HG03097 (cell line): Measurements from ENCODE around the gene TTC27.
"Not testable (repeated sequence)": the region's sequence is repeated elsewhere in the genome, so short reads cannot be mapped to it uniquely, and the experiment has no call there.

Experiments
- ATAC-seq: cut with Tn5 transposase; IDR thresholded peaks from one replicate; pipeline ENCODE4 v1.9.1; 2021; ENCODE audit not compliant: unreplicated experiment, low FRiP score

Gene TTC27

GRCh38 chr2:32718752-32719151 lies 90.9 kb downstream of the TTC27 start:
- no peak for ATAC-seq

GRCh38 chr2:32719430-32719829 lies 91.6 kb downstream of the TTC27 start:
- ATAC-seq, result no peak

- ATAC-seq, result no peak
Measured at GRCh38 chr2:32719933-32720716, 92.3 kb downstream of the TTC27 start.

GRCh38 chr2:32720771-32721170 lies 92.9 kb downstream of the TTC27 start:
- no peak for ATAC-seq

GRCh38 chr2:32721376-32721775 lies 93.5 kb downstream of the TTC27 start:
- ATAC-seq, result no peak

DNA sequence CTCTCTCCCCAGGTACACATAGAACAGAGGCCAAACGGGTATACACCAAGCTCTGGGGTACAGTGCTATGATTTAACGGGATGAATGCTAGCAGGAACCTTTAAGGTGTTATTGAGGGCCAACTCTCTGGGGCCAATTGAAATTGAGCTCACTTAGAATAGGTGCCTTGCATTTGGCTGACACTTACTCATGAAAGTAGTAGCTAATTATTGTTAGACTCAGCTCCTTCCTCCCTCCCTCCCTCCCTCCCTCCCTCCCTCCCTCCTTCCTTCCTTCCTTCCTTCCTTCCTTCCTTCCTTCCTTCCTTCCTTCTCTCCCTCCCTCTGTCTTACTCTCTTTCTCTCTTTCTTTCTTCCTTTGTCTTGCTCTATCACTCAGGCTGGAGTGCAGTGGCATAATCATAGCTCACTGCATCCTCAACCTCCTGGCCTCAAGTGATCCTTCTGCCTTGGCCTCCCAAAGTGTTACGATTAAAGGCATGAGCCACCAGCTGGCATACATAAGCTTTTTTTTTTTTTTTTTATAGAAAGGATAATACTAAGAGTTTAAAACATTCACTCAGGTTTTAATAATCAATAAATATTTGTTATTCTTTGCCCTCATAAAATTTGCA lies 95.7 kb downstream of the TTC27 start:
- no peak for ATAC-seq

DNA sequence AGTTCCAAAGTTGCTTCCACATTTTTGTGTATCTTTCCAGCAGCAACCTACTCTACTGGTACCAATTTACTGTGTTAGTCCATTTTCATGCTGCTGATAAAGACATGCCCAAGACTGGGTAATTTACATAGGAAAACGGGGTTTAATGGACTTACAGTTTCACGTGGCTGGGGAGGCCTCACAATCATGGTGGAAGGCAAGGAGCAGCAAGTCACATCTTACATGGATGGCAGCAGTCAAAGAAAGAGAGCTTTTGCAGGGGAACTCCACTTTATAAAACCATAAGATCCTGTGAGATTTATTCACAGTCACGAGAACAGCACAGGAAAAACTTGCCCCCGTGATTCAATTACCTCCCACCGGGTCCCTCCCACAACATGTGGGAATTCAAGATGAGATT lies 98.8 kb downstream of the TTC27 start:
- ATAC-seq, result not testable (repeated sequence)

GRCh38 chr2:32727157-32727556 lies 99.3 kb downstream of the TTC27 start:
- ATAC-seq, result no peak

DNA sequence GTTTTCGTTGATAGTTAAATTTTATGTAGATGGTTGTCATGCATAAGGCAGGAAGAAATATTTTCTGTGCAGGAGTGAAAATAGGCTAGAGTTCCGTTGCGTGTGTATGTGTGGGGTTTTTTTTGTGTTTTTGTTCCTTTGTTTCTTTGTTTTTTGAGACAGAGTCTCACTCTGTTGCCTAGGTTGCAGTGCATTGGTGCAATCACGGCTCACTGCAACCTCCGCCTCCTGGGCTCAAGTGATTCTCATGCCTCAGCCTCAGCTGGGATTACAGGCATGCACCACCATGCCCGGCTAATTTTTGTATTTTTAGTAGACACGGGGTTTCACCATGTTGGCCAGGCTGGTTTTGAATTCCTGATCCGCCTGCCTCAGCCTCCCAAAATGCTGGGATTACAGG lies 103.1 kb downstream of the TTC27 start:
- ATAC-seq, result not testable (repeated sequence)

- ATAC-seq, result no peak
Measured at GRCh38 chr2:32732120-32732519, 104.3 kb downstream of the TTC27 start.

- no peak for ATAC-seq
Measured at GRCh38 chr2:32732912-32733472, 105.1 kb downstream of the TTC27 start.

- ATAC-seq, result no peak
Measured at GRCh38 chr2:32735348-32735747, 107.5 kb downstream of the TTC27 start.

GRCh38 chr2:32738939-32739338 lies 111.1 kb downstream of the TTC27 start:
- no peak for ATAC-seq

- no peak for ATAC-seq
Measured at GRCh38 chr2:32739664-32740063, 111.8 kb downstream of the TTC27 start.

DNA sequence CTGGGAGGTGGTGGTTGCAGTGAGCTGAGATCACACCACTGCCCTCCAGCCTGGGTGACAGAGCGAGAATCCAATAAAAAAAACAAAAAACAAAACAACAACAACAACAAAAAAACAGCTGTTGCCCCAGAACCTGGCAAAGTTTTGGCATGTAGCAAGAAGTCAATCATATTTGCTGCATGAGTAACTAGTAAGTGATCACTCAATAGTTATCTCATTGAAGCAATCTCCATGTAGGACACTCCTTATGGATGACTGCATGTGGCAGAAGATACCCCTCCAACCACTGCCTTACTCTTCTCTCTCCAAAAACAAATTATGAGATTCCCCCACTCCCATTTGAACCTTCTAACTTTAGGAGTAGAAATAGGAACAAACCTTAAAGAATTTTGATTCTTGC lies 113.7 kb downstream of the TTC27 start:
- no peak for ATAC-seq

- ATAC-seq, result no peak
Measured at GRCh38 chr2:32742376-32742775, 114.5 kb downstream of the TTC27 start.

- no peak for ATAC-seq
Measured at GRCh38 chr2:32743480-32744236, 115.8 kb downstream of the TTC27 start.

DNA sequence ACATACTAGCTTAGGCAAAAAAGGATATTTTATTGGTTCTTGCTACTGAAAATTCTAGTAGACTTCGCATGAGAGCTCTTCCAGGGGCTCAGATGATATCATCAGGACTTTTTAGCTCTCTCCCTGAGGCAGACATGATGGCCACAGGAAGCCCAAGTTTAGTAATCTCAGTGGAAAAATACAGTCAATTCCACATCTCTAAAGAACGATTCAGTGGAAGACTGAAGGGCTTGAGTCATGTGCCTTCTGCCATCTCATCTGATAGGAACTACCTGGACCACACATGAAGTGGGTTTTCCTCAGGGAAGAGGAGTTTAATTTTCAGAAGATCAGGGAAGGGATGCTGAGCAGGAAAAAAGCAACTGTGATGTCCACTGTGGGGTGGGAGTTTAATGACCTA lies 117.3 kb downstream of the TTC27 start:
- ATAC-seq, result no peak

- ATAC-seq, result no peak
Measured at GRCh38 chr2:32745675-32746074, 117.8 kb downstream of the TTC27 start.

DNA sequence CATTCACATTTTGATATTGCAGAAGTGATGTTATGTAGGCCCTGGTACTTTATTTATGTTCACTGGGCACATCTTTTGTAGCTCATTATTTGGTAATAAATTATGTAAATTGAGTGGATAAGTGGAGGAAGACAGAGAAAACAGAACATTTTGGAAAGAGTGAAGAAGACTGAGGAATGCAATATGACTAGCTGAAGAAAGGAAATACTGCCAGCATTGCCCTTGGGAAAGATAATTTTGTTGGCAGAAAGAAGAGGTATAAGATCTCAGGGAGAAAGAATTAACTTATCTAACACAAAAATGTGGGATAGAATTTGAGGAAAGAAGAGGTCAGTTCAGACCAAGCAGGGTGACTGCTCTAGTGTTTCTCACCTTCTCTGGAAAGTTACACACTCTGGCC lies 118.8 kb downstream of the TTC27 start:
- ATAC-seq, result no peak

DNA sequence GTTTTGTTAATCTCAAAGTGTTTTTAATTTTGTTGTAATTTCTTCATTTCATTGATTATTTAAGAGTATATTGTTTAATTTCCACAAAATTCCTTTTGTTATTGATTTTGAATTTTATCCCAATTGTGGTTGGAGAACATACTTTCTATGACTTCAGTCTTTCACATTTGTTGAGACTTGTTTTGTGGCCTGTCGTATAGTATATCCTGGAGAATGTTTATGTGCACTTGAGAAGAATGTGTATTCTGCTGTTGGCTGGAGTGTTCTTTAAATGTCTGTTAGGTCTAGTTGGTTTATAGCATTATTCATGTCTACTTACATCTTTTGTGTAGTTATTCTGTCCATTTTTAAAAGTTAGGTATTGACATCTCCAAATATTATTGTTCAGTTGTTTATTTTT lies 120.3 kb downstream of the TTC27 start:
- ATAC-seq, result no peak
